IMR-90 (cell line): Measurements from ENCODE around the gene DELE1.

Experiments
- BHLHE40 ChIP-seq: fragments of 150-350 bp; IDR thresholded peaks from 2 replicates; pipeline ENCODE4 v1.6.1; 2016; ENCODE audit warnings: mild to moderate bottlenecking, low read depth, low read length
- CEBPB ChIP-seq: IDR thresholded peaks from 2 replicates; pipeline ENCODE4 v1.6.1; 2012; ENCODE audit warnings: low read depth, low read length, improper control_type of control experiment
- FOS ChIP-seq: fragments of 150-350 bp; IDR thresholded peaks from 2 replicates; pipeline ENCODE4 v1.6.1; 2016; ENCODE audit warnings: low read depth, low read length
- MAFK ChIP-seq: IDR thresholded peaks from 2 replicates; pipeline ENCODE4 v1.6.1; 2012; ENCODE audit warnings: low read depth, low read length, improper control_type of control experiment
- MAZ ChIP-seq: IDR thresholded peaks from 2 replicates; pipeline ENCODE4 v1.6.1; 2012; ENCODE audit warnings: low read depth, mild to moderate bottlenecking, low read length, improper control_type of control experiment, moderate library complexity, borderline replicate concordance
- POLR2A ChIP-seq: IDR thresholded peaks from 2 replicates; pipeline ENCODE4 v1.6.1; 2012; ENCODE audit warnings: mild to moderate bottlenecking, low read depth, low read length
- RAD21 ChIP-seq: IDR thresholded peaks from 2 replicates; pipeline ENCODE4 v1.6.1; 2012; ENCODE audit warnings: low read length, improper control_type of control experiment
- SMC3 ChIP-seq: fragments of 150-350 bp; IDR thresholded peaks from 2 replicates; pipeline ENCODE4 v1.6.1; 2016; ENCODE audit warnings: low read depth, mild to moderate bottlenecking, antibody characterized with exemption, low read length, moderate library complexity
- TF ChIP-seq, protein P1 (sequence below): conservative IDR thresholded peaks from 2 replicates; pipeline ENCODE4 v1.5.1; 2012; ENCODE audit warnings: mild to moderate bottlenecking, low read depth, low read length, improper control_type of control experiment
- TF ChIP-seq, protein P2 (sequence below): fragments of 150-350 bp; IDR thresholded peaks from 2 replicates; pipeline ENCODE4 v1.6.1; 2017; ENCODE audit warnings: mild to moderate bottlenecking, antibody characterized with exemption, low read length, low read depth

DNA sequence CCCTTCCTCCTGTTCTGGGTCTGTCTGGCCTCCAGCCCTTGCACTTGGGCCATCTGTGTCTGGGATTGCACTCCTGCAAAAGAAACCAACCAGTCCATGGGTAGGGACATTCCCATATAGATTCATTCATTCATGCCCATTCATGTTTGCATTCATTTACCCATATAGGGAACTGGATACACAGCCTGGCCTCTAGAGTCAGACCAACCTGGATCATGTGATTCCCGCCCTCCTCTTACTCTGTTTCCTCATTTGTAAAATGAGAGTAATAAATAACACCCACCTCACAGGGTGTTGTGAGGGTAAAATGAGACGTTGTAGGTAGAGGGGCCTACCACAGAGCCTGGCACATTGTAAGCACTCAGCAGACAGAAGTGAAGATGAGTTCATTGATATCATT lies 25.8 kb downstream of the DELE1 start:
- TF ChIP-seq POLR2A (no peak), MAFK (no peak), BHLHE40 (no peak), CEBPB (no peak), RAD21 (no peak), FOS (no peak), MAZ (no peak), SMC3 (no peak)
- TF ChIP-seq, protein P1, sequence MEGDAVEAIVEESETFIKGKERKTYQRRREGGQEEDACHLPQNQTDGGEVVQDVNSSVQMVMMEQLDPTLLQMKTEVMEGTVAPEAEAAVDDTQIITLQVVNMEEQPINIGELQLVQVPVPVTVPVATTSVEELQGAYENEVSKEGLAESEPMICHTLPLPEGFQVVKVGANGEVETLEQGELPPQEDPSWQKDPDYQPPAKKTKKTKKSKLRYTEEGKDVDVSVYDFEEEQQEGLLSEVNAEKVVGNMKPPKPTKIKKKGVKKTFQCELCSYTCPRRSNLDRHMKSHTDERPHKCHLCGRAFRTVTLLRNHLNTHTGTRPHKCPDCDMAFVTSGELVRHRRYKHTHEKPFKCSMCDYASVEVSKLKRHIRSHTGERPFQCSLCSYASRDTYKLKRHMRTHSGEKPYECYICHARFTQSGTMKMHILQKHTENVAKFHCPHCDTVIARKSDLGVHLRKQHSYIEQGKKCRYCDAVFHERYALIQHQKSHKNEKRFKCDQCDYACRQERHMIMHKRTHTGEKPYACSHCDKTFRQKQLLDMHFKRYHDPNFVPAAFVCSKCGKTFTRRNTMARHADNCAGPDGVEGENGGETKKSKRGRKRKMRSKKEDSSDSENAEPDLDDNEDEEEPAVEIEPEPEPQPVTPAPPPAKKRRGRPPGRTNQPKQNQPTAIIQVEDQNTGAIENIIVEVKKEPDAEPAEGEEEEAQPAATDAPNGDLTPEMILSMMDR: no peak
- TF ChIP-seq, protein P2, sequence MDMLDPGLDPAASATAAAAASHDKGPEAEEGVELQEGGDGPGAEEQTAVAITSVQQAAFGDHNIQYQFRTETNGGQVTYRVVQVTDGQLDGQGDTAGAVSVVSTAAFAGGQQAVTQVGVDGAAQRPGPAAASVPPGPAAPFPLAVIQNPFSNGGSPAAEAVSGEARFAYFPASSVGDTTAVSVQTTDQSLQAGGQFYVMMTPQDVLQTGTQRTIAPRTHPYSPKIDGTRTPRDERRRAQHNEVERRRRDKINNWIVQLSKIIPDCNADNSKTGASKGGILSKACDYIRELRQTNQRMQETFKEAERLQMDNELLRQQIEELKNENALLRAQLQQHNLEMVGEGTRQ: no peak
